MCF 10A (cell line): Measurements from ENCODE around the gene NCAPD2. TPM values are rescaled to one million over a fixed set of nuclear protein-coding genes. Genes with fewer than 3 reads are reported as not detected.

Experiments
- BruUV-seq: library from RNA; stranded (reverse); fragments of 400-500 nt; replicated peaks from 2 replicates; lab custom pipeline; 2021; lab: Mats Ljungman, UMichigan
- CTCF ChIA-PET: fragments of 300-600 bp; sonication (Branson Sonifier 250); formaldehyde crosslinking; extraction: SDS; loops from one replicate; lab custom pipeline; 2021; ENCODE audit warnings: antibody characterized with exemption, inconsistent platforms; lab: Yijun Ruan, JAX
- POLR2A ChIA-PET: fragments of 300-600, 350-650 bp; sonication (Branson Sonifier 250); formaldehyde crosslinking; extraction: SDS; loops from one replicate; lab custom pipeline; 2020; ENCODE audit warnings: antibody characterized with exemption, inconsistent platforms; lab: Yijun Ruan, JAX
- DNase-seq: peaks from one replicate; pipeline ENCODE4 v3.0.0-alpha.2; 2018; ENCODE audit not compliant: unreplicated experiment
- H3K27ac Mint-ChIP-seq: one replicate; pipeline ENCODE4 v1.8.0; 2022; ENCODE audit warnings: mild to moderate bottlenecking, low read depth, mixed read lengths; ENCODE audit not compliant: unreplicated experiment
- H3K27me3 Mint-ChIP-seq: one replicate; pipeline ENCODE4 v1.8.0; 2022; ENCODE audit warnings: mixed read lengths; ENCODE audit not compliant: insufficient read depth, unreplicated experiment
- H3K36me3 Mint-ChIP-seq: one replicate; pipeline ENCODE4 v1.8.0; 2022; ENCODE audit warnings: mild to moderate bottlenecking, moderate library complexity, mixed read lengths; ENCODE audit not compliant: insufficient read depth, unreplicated experiment
- H3K4me1 Mint-ChIP-seq: one replicate; pipeline ENCODE4 v1.8.0; 2022; ENCODE audit warnings: mixed read lengths; ENCODE audit not compliant: insufficient read depth, unreplicated experiment
- H3K4me3 Mint-ChIP-seq: one replicate; pipeline ENCODE4 v1.8.0; 2022; ENCODE audit warnings: mild to moderate bottlenecking, moderate library complexity, mixed read lengths; ENCODE audit not compliant: unreplicated experiment
- H3K9me3 Mint-ChIP-seq: one replicate; pipeline ENCODE4 v1.8.0; 2022; ENCODE audit warnings: mixed read lengths; ENCODE audit not compliant: unreplicated experiment
- intact Hi-C: fragments of 100-400 bp; cut with micrococcal nuclease; formaldehyde crosslinking; loops from 2 replicates; pipeline ENCODE4 v1.14.1; 2022
- total RNA-seq: library from RNA; stranded (reverse); gene quantifications from 2 replicates; pipeline ENCODE4 v1.2.3, GENCODE V29; 2022
- TF ChIP-seq, protein P1 (sequence below): fragments of 200-600 bp; IDR thresholded peaks from one replicate; pipeline ENCODE4 v1.8.0; 2022; ENCODE audit warnings: antibody characterized with exemption, mild to moderate bottlenecking; ENCODE audit not compliant: unreplicated experiment

NCAPD2 gene
- total RNA-seq, 1 experiment from 2014 or later, result 52.0 TPM

DNA sequence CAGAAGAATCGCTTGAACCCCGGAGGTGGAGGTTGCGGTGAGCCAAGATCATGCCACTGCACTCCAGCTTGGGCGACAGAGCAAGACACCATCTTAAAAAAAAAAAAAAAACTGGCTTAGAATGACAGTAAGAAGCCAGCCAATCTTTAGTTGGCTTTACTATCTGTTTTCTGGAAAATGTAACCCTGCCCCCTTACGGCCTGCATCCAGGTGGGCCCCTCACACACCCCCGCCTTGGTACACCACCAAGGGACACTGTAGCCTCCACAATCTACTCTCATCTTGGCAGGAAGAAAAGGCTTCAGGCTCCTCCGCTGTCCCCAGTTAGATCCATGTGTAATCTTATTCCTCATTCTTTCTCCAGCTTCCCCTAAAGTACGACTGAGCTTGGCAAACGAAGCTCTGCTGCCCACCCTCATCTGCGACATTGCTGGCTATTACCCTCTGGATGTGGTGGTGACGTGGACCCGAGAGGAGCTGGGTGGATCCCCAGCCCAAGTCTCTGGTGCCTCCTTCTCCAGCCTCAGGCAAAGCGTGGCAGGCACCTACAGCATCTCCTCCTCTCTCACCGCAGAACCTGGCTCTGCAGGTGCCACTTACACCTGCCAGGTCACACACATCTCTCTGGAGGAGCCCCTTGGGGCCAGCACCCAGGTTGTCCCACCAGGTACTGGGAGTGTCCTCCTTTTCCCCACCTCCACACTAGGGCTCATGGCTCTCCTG lies 35.5 kb upstream of the NCAPD2 start:
- POLR2A ChIA-PET, result interaction anchor here (0.6 to 1.6 kb wide), 2 partner anchors 12 to 266 kb away, joined by 3 to 7 read pairs; partner anchors contain the start of gene VAMP1
- no TSS peak for BruUV-seq
- CTCF ChIA-PET, result interaction anchor here (1.1 to 1.3 kb wide), 2 partner anchors 17 to 34 kb away, joined by 4 to 5 read pairs; no protein-coding TSS in a partner anchor
- Mint-ChIP-seq H3K4me1 (peaks cover 2% of the 10 kb centered on the region), H3K36me3 (peaks cover 59% of the 10 kb centered on the region), H3K27ac (no peak overlapping the region), H3K4me3 (no peak overlapping the region), H3K27me3 (no peaks in the 10 kb centered on the region), H3K9me3 (no peaks in the 10 kb centered on the region)
- intact Hi-C loops, result no loop called here
- TF ChIP-seq, protein P1, sequence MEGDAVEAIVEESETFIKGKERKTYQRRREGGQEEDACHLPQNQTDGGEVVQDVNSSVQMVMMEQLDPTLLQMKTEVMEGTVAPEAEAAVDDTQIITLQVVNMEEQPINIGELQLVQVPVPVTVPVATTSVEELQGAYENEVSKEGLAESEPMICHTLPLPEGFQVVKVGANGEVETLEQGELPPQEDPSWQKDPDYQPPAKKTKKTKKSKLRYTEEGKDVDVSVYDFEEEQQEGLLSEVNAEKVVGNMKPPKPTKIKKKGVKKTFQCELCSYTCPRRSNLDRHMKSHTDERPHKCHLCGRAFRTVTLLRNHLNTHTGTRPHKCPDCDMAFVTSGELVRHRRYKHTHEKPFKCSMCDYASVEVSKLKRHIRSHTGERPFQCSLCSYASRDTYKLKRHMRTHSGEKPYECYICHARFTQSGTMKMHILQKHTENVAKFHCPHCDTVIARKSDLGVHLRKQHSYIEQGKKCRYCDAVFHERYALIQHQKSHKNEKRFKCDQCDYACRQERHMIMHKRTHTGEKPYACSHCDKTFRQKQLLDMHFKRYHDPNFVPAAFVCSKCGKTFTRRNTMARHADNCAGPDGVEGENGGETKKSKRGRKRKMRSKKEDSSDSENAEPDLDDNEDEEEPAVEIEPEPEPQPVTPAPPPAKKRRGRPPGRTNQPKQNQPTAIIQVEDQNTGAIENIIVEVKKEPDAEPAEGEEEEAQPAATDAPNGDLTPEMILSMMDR, result no peak
- DNase-seq, result no peak

DNA sequence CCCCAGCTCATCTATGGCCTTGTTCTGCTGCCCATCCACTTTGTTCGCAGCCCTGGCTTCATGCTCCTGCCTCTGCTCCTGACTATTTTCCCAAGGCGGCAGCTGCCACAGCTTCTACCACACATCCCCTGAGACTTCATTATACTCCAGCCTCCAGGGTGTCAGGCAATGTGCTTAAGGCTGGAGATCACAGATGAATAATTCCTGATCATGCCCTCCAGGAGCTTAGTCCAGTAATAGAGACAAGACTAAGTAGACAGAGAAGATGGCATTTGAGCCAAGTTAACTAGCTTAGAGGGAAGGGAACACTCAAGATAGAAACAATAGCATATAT lies 34.9 kb upstream of the NCAPD2 start:
- no peak overlapping the region for H3K27ac Mint-ChIP-seq
- peaks cover 56% of the 10 kb centered on the region for H3K36me3 Mint-ChIP-seq
- ChIA-PET CTCF (interaction anchor here (0.7 to 1.3 kb wide), 3 partner anchors 18 to 366 kb away, joined by 3 to 5 read pairs (median 4); no protein-coding TSS in a partner anchor), POLR2A (interaction anchor here (1.6 kb wide), 1 partner anchor 11 kb away, joined by 7 read pairs; the partner anchor contains the start of gene VAMP1)
- no peak for DNase-seq
- TF ChIP-seq, protein P1, result no peak
- H3K9me3 Mint-ChIP-seq, result no peaks in the 10 kb centered on the region
- H3K27me3 Mint-ChIP-seq, result no peaks in the 10 kb centered on the region
- intact Hi-C loops, result no loop called here
- BruUV-seq, result no TSS peak
- H3K4me3 Mint-ChIP-seq, result no peak overlapping the region
- H3K4me1 Mint-ChIP-seq, result no peaks in the 10 kb centered on the region

DNA sequence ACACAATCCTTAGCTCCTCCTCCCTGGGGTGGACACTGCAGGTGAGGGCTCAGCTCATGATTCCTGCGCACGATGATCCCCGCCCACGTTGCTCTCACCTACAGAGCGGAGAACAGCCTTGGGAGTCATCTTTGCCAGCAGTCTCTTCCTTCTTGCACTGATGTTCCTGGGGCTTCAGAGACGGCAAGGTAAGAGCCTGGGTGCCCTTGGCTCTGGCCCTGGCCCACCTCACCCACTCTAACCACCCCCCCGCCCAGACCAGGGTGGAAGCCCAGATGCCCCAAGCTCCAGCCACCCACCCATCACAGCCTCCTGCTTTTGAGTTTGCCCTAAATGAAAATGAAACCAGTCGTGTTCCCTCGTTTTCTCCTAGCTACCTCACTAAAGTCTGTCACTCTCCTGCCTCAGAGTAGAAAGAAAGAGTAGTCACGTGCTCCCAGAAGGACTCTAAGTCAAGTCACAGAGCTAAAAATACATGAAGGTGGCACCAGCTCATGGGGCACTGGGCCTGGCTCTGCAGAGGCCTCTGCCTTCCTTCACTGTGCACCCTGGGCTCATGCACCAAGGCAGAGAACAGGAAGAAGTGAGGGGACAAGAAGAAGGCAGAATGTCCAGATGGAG lies 33.0 kb upstream of the NCAPD2 start:
- no TSS peak for BruUV-seq
- no peaks in the 10 kb centered on the region for H3K9me3 Mint-ChIP-seq
- no peaks in the 10 kb centered on the region for H3K4me1 Mint-ChIP-seq
- intact Hi-C loops, result loop anchor here (10.0 kb wide), 1 partner anchor 396 kb away; no protein-coding TSS in a partner anchor
- TF ChIP-seq, protein P1, result no peak
- no peak overlapping the region for H3K4me3 Mint-ChIP-seq
- no peak overlapping the region for H3K27ac Mint-ChIP-seq
- ChIA-PET POLR2A (interaction anchor here (1.0 to 3.8 kb wide), 2 partner anchors 9 to 74 kb away, joined by 4 to 26 read pairs; partner anchors contain the start of genes GAPDH and TAPBPL), CTCF (interaction anchor here (0.6 to 1.4 kb wide), 6 partner anchors 36 to 397 kb away, joined by 3 to 4 read pairs (median 3); no protein-coding TSS in a partner anchor)
- peaks cover 50% of the 10 kb centered on the region for H3K36me3 Mint-ChIP-seq
- DNase-seq, result no peak
- no peaks in the 10 kb centered on the region for H3K27me3 Mint-ChIP-seq
